Iris pigment epithelial cell (primary cell): ENCODE data around the gene RWDD1.

ENCODE experiments used
- DNase-seq: peaks from one replicate; pipeline ENCODE4 v3.0.0-alpha.2; 2011; ENCODE audit warnings: low read depth

RWDD1 gene

GRCh38 chr6:116570856-116571682 lies at the start of gene RWDD1:
RWDD1 (plus strand) TSS chr6:116571504; CDS start chr6:116571583, 79 bp downstream.
- DNase-seq, result peak; percentile 100

GRCh38 chr6:116522896-116523295 lies 48.4 kb upstream of the RWDD1 start:
- no peak for DNase-seq

GRCh38 chr6:116524236-116524635 lies 47.1 kb upstream of the RWDD1 start:
- no peak for DNase-seq

GRCh38 chr6:116528133-116528532 lies 43.2 kb upstream of the RWDD1 start:
- DNase-seq, result no peak

GRCh38 chr6:116528780-116529179 lies 42.5 kb upstream of the RWDD1 start:
- peak; percentile 41 for DNase-seq

- DNase-seq, result no peak
Measured at GRCh38 chr6:116529466-116530290, 41.6 kb upstream of the RWDD1 start.

GRCh38 chr6:116530436-116530835 lies 40.9 kb upstream of the RWDD1 start:
- DNase-seq, result peak; percentile 36

- DNase-seq, result peak; percentile 78
Measured at GRCh38 chr6:116531675-116532570, 39.4 kb upstream of the RWDD1 start.

- DNase-seq, result no peak
Measured at GRCh38 chr6:116533233-116533957, 37.9 kb upstream of the RWDD1 start.

GRCh38 chr6:116535109-116535508 lies 36.2 kb upstream of the RWDD1 start:
- no peak for DNase-seq

GRCh38 chr6:116536216-116536621 lies 35.1 kb upstream of the RWDD1 start:
- peak; percentile 66 for DNase-seq

GRCh38 chr6:116542426-116542825 lies 28.9 kb upstream of the RWDD1 start:
- DNase-seq, result no peak

GRCh38 chr6:116543149-116543548 lies 28.2 kb upstream of the RWDD1 start:
- no peak for DNase-seq

- no peak for DNase-seq
Measured at GRCh38 chr6:116545651-116546050, 25.7 kb upstream of the RWDD1 start, which contains the start of gene TRAPPC3L. TRAPPC3L (minus strand) TSS chr6:116545684; CDS start chr6:116545514, 170 bp downstream.

- no peak for DNase-seq
Measured at GRCh38 chr6:116547358-116547757, 23.9 kb upstream of the RWDD1 start.

- DNase-seq, result no peak
Measured at GRCh38 chr6:116550796-116551195, 20.5 kb upstream of the RWDD1 start.

GRCh38 chr6:116553451-116553850 lies 17.9 kb upstream of the RWDD1 start, which contains the start of gene CALHM4:
CALHM4 (plus strand) TSS chr6:116553751; CDS start chr6:116553794, 43 bp downstream.
- DNase-seq, result no peak

- peak; percentile 75 for DNase-seq
Measured at GRCh38 chr6:116556065-116556464, 15.2 kb upstream of the RWDD1 start.

- peak; percentile 36 for DNase-seq
Measured at GRCh38 chr6:116556814-116557415, 14.4 kb upstream of the RWDD1 start.

GRCh38 chr6:116557893-116558292 lies 13.4 kb upstream of the RWDD1 start:
- peak; percentile 98 for DNase-seq

- no peak for DNase-seq
Measured at GRCh38 chr6:116560130-116560529, 11.2 kb upstream of the RWDD1 start.
